ENCODE data around the gene TMX2. TPM values are rescaled to one million over a fixed set of nuclear protein-coding genes. Genes with fewer than 3 reads are reported as not detected.

TMX2 gene
- total and polyA plus RNA-seq, 7 donors, result 25.2 to 136 (median 37.9) TPM

DNA sequence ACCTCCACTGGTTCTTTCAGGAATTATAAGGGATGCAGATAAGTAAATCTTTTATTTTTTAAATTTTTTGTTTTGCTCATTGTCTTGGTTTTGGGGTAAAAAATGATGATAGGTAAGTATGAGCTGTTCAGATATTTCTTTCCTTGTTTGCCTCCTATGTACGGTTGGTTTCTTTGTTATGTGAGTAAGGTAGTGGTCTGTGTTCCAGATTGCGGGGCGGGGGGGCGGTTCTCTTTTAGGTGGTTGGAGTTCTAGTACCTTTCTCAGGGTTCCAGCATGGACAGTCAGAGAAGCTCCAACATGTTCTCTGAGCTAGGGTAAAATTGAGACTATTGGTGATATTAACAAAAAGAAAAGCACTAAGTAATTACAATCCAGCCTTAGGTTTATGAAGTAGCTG, 51.6 kb downstream of the TMX2 start:
- 12 to 42% methylated on average over 4 of the region's 4 CpGs for WGBS, 2 donors
- intact Hi-C loops (cut with DNase I), result loop anchor here (5.0 kb wide), 2 partner anchors 52 to 97 kb away; partner anchors contain the start of genes MED19, TMX2 and ZDHHC5
- Histone ChIP-seq H3K27ac (peak overlapping the region; percentile 87 to 94 (median 90)), H3K27me3 (no peaks in the 10 kb centered on the region), H3K4me3 (peak overlapping the region; percentile 58 to 63 (median 60)), H3K4me1 (peaks cover 0 to 51% (median 45%) of the 10 kb centered on the region in 4 donors), H3K9me3 (no peaks in the 10 kb centered on the region), H3K36me3 (no peaks in the 10 kb centered on the region)
- DNase-seq, result no peak
- TF ChIP-seq POLR2A (IDR thresholded peaks at IDR 0.05) (no peak), POLR2AphosphoS5 (IDR thresholded peaks at IDR 0.05) (no peak), EP300 (IDR thresholded peaks at IDR 0.05) (no peak), CTCF (IDR thresholded peaks at IDR 0.05) (no peak)

DNA sequence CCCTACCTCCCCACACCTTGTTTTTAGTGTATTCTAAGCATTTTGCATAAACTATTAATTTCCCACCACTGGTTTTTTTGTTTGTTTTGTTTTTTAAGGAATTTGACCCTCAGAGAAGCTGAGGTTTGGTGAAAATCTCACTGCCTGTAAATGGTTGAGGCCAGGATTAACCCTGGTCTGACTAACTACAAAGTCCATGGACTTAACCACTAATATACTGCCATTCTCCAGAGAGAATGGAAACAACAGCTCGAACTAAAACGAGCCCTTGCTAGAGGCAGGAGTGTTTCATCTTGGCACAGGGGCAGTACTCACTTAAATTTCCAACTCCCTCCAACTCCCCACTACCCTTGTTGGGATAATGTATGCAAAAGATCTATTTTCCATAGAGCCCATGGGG, 52.2 kb downstream of the TMX2 start:
- H3K27ac ChIP-seq, result peak overlapping the region; percentile 87 to 94 (median 90)
- 7 to 45% methylated on average over 2 of the region's 2 CpGs for WGBS, 2 donors
- no peak for DNase-seq
- intact Hi-C loops (cut with DNase I), result loop anchor here (5.0 kb wide), 2 partner anchors 52 to 97 kb away; partner anchors contain the start of genes MED19, TMX2 and ZDHHC5
- no peaks in the 10 kb centered on the region for H3K36me3 ChIP-seq
- no peaks in the 10 kb centered on the region for H3K9me3 ChIP-seq
- H3K4me3 ChIP-seq, result peak overlapping the region; percentile 58 to 63 (median 60)
- no peaks in the 10 kb centered on the region for H3K27me3 ChIP-seq
- no peak for TF ChIP-seq POLR2AphosphoS5 (IDR thresholded peaks at IDR 0.05)
- TF ChIP-seq EP300 (IDR thresholded peaks at IDR 0.05), result no peak
- no peak for TF ChIP-seq POLR2A (IDR thresholded peaks at IDR 0.05)
- no peak for TF ChIP-seq CTCF (IDR thresholded peaks at IDR 0.05)
- peaks cover 0 to 56% (median 50%) of the 10 kb centered on the region in 4 donors for H3K4me1 ChIP-seq

- no peaks in the 10 kb centered on the region for H3K9me3 ChIP-seq
Observed at GRCh38 chr11:57764972-57765371, 52.6 kb downstream of the TMX2 start.

GRCh38 chr11:57770793-57771192, 58.4 kb downstream of the TMX2 start:
- TF ChIP-seq CTCF (IDR thresholded peaks at IDR 0.05) (no peak), POLR2AphosphoS5 (IDR thresholded peaks at IDR 0.05) (no peak), EP300 (IDR thresholded peaks at IDR 0.05) (no peak), POLR2A (IDR thresholded peaks at IDR 0.05) (no peak)
- peaks cover 0 to 95% (median 84%) of the 10 kb centered on the region in 4 donors for H3K4me1 ChIP-seq
- H3K9me3 ChIP-seq, result no peaks in the 10 kb centered on the region
- WGBS, 2 donors, result 26 to 27% methylated on average over 1 of the region's 1 CpG
- no peaks in the 10 kb centered on the region for H3K36me3 ChIP-seq
- intact Hi-C loops (cut with DNase I), result no loop called here
- DNase-seq, result no peak
- H3K27ac ChIP-seq, result no peak overlapping the region
- no peak overlapping the region for H3K4me3 ChIP-seq
- H3K27me3 ChIP-seq, result no peaks in the 10 kb centered on the region

More at GRCh38 chr11:57764972-57765371, 52.6 kb downstream of the TMX2 start:
- intact Hi-C loops (cut with DNase I), result loop anchor here (5.0 kb wide), 2 partner anchors 53 to 98 kb away; partner anchors contain the start of genes MED19, TMX2 and ZDHHC5
- Histone ChIP-seq H3K4me3 (peak overlapping the region in 3 of 4 donors; percentile 7 to 63 (median 58)), H3K27ac (peak overlapping the region; percentile 87 to 94 (median 90)), H3K27me3 (no peaks in the 10 kb centered on the region), H3K36me3 (no peaks in the 10 kb centered on the region), H3K4me1 (peaks cover 0 to 60% (median 54%) of the 10 kb centered on the region in 4 donors)
- WGBS, 2 donors, result 6 to 47% methylated on average over 2 of the region's 2 CpGs
- TF ChIP-seq EP300 (IDR thresholded peaks at IDR 0.05), result no peak
- TF ChIP-seq POLR2A (IDR thresholded peaks at IDR 0.05), result no peak
- no peak for TF ChIP-seq CTCF (IDR thresholded peaks at IDR 0.05)
- TF ChIP-seq POLR2AphosphoS5 (IDR thresholded peaks at IDR 0.05), result no peak
- no peak for DNase-seq

- no peak for DNase-seq
- H3K27ac ChIP-seq, result no peak overlapping the region
- H3K4me3 ChIP-seq, result no peak overlapping the region
- H3K4me1 ChIP-seq, result peaks cover 0 to 95% (median 84%) of the 10 kb centered on the region in 4 donors
- no peaks in the 10 kb centered on the region for H3K27me3 ChIP-seq
- no peaks in the 10 kb centered on the region for H3K36me3 ChIP-seq
- TF ChIP-seq POLR2AphosphoS5 (IDR thresholded peaks at IDR 0.05) (no peak), EP300 (IDR thresholded peaks at IDR 0.05) (no peak), CTCF (IDR thresholded peaks at IDR 0.05) (no peak), POLR2A (IDR thresholded peaks at IDR 0.05) (no peak)
- 89 to 93% methylated on average over 3 of the region's 3 CpGs for WGBS, 2 donors
- intact Hi-C loops (cut with DNase I), result no loop called here
- H3K9me3 ChIP-seq, result no peaks in the 10 kb centered on the region
Observed at GRCh38 chr11:57771365-57771764, 59.0 kb downstream of the TMX2 start.
